Measurements from ENCODE around the gene IL7R. TPM values are rescaled to one million over a fixed set of nuclear protein-coding genes. Genes with fewer than 3 reads are reported as not detected.

IL7R gene
- total RNA-seq (1.5 TPM), polyA plus RNA-seq (6.7 TPM)

- 13% methylated on average over 1 of the region's 1 CpG for WGBS
- DNase-seq (ENCODE audit: extremely low spot score) = no peak
These were observed at the start of gene IL7R for GRCh38 chr5:35856765-35857351. Gene IL7R, plus strand, starts transcription at chr5:35856891. Its CDS starts 87 bp downstream, at chr5:35856978.

GRCh38 chr5:35810601-35811000, 46.1 kb upstream of the IL7R start:
- no peaks in the 10 kb centered on the region for H3K36me3 ChIP-seq (ENCODE audit: insufficient read depth)
- no peaks in the 10 kb centered on the region for H3K4me1 ChIP-seq (ENCODE audit: insufficient read depth)
- no peak overlapping the region for H3K4me3 ChIP-seq (ENCODE audit: low read depth, low read length)
- H3K27ac ChIP-seq (ENCODE audit: low read depth) = no peak overlapping the region
- no peak for DNase-seq (ENCODE audit: extremely low spot score)

More at GRCh38 chr5:35856765-35857351, at the start of gene IL7R:
- H3K4me1 ChIP-seq (ENCODE audit: insufficient read depth) = no peaks in the 10 kb centered on the region
- no peaks in the 10 kb centered on the region for H3K36me3 ChIP-seq (ENCODE audit: insufficient read depth)
- no peak within 1 kb of the TSS for H3K27ac ChIP-seq (ENCODE audit: low read depth)
- peak within 1 kb of the TSS; percentile 29 for H3K4me3 ChIP-seq (ENCODE audit: low read depth, low read length)

- H3K4me1 ChIP-seq (ENCODE audit: insufficient read depth) = no peaks in the 10 kb centered on the region
- WGBS = 75% methylated on average over 3 of the region's 3 CpGs
- H3K4me3 ChIP-seq (ENCODE audit: low read depth, low read length) = no peak overlapping the region
- H3K36me3 ChIP-seq (ENCODE audit: insufficient read depth) = no peaks in the 10 kb centered on the region
- DNase-seq (ENCODE audit: extremely low spot score) = no peak
- no peak overlapping the region for H3K27ac ChIP-seq (ENCODE audit: low read depth)
These were observed 45.5 kb upstream of the IL7R start for GRCh38 chr5:35811108-35811741.

- no peak overlapping the region for H3K27ac ChIP-seq (ENCODE audit: low read depth)
- no peaks in the 10 kb centered on the region for H3K4me1 ChIP-seq (ENCODE audit: insufficient read depth)
- no peak overlapping the region for H3K4me3 ChIP-seq (ENCODE audit: low read depth, low read length)
- DNase-seq (ENCODE audit: extremely low spot score) = no peak
- 78% methylated on average over 1 of the region's 1 CpG for WGBS
- no peaks in the 10 kb centered on the region for H3K36me3 ChIP-seq (ENCODE audit: insufficient read depth)
These were observed 43.2 kb upstream of the IL7R start for GRCh38 chr5:35813521-35813920.

- Histone ChIP-seq H3K4me1 (ENCODE audit: insufficient read depth) (no peaks in the 10 kb centered on the region), H3K27ac (ENCODE audit: low read depth) (no peak overlapping the region), H3K4me3 (ENCODE audit: low read depth, low read length) (no peak overlapping the region), H3K36me3 (ENCODE audit: insufficient read depth) (no peaks in the 10 kb centered on the region)
- DNase-seq (ENCODE audit: extremely low spot score) = no peak
- 79% methylated on average over 10 of the region's 10 CpGs for WGBS
These were observed 41.4 kb upstream of the IL7R start for GRCh38 chr5:35815089-35815936.

- no peak overlapping the region for H3K27ac ChIP-seq (ENCODE audit: low read depth)
- H3K36me3 ChIP-seq (ENCODE audit: insufficient read depth) = no peaks in the 10 kb centered on the region
- H3K4me3 ChIP-seq (ENCODE audit: low read depth, low read length) = no peak overlapping the region
- H3K4me1 ChIP-seq (ENCODE audit: insufficient read depth) = no peaks in the 10 kb centered on the region
- WGBS = 46% methylated on average over 4 of the region's 4 CpGs
- no peak for DNase-seq (ENCODE audit: extremely low spot score)
These were observed 39.7 kb upstream of the IL7R start for GRCh38 chr5:35816881-35817521.

- Histone ChIP-seq H3K4me1 (ENCODE audit: insufficient read depth) (no peaks in the 10 kb centered on the region), H3K27ac (ENCODE audit: low read depth) (no peak overlapping the region), H3K4me3 (ENCODE audit: low read depth, low read length) (no peak overlapping the region), H3K36me3 (ENCODE audit: insufficient read depth) (no peaks in the 10 kb centered on the region)
- no peak for DNase-seq (ENCODE audit: extremely low spot score)
- WGBS = 84% methylated on average over 2 of the region's 2 CpGs
These were observed 37.7 kb upstream of the IL7R start for GRCh38 chr5:35819026-35819425.

GRCh38 chr5:35819668-35820067, 37.0 kb upstream of the IL7R start:
- Histone ChIP-seq H3K4me3 (ENCODE audit: low read depth, low read length) (no peak overlapping the region), H3K27ac (ENCODE audit: low read depth) (no peak overlapping the region), H3K36me3 (ENCODE audit: insufficient read depth) (no peaks in the 10 kb centered on the region), H3K4me1 (ENCODE audit: insufficient read depth) (no peaks in the 10 kb centered on the region)
- 97% methylated on average over 1 of the region's 1 CpG for WGBS
- DNase-seq (ENCODE audit: extremely low spot score) = no peak

GRCh38 chr5:35820735-35821134, 36.0 kb upstream of the IL7R start:
- DNase-seq (ENCODE audit: extremely low spot score) = no peak

GRCh38 chr5:35821513-35821912, 35.2 kb upstream of the IL7R start:
- Histone ChIP-seq H3K27ac (ENCODE audit: low read depth) (no peak overlapping the region), H3K4me1 (ENCODE audit: insufficient read depth) (no peaks in the 10 kb centered on the region), H3K36me3 (ENCODE audit: insufficient read depth) (no peaks in the 10 kb centered on the region), H3K4me3 (ENCODE audit: low read depth, low read length) (no peak overlapping the region)
- WGBS = 75% methylated on average over 2 of the region's 2 CpGs
- DNase-seq (ENCODE audit: extremely low spot score) = no peak

More at GRCh38 chr5:35820735-35821134, 36.0 kb upstream of the IL7R start:
- Histone ChIP-seq H3K4me3 (ENCODE audit: low read depth, low read length) (no peak overlapping the region), H3K4me1 (ENCODE audit: insufficient read depth) (no peaks in the 10 kb centered on the region), H3K36me3 (ENCODE audit: insufficient read depth) (no peaks in the 10 kb centered on the region), H3K27ac (ENCODE audit: low read depth) (no peak overlapping the region)
- WGBS = 79% methylated on average over 4 of the region's 4 CpGs

GRCh38 chr5:35822511-35822910, 34.2 kb upstream of the IL7R start:
- Histone ChIP-seq H3K4me3 (ENCODE audit: low read depth, low read length) (no peak overlapping the region), H3K4me1 (ENCODE audit: insufficient read depth) (no peaks in the 10 kb centered on the region), H3K27ac (ENCODE audit: low read depth) (no peak overlapping the region), H3K36me3 (ENCODE audit: insufficient read depth) (no peaks in the 10 kb centered on the region)
- WGBS = 88% methylated on average over 8 of the region's 8 CpGs
- DNase-seq (ENCODE audit: extremely low spot score) = no peak

- Histone ChIP-seq H3K4me1 (ENCODE audit: insufficient read depth) (no peaks in the 10 kb centered on the region), H3K27ac (ENCODE audit: low read depth) (no peak overlapping the region), H3K36me3 (ENCODE audit: insufficient read depth) (no peaks in the 10 kb centered on the region), H3K4me3 (ENCODE audit: low read depth, low read length) (no peak overlapping the region)
- 73% methylated on average over 7 of the region's 7 CpGs for WGBS
- no peak for DNase-seq (ENCODE audit: extremely low spot score)
These were observed 33.2 kb upstream of the IL7R start for GRCh38 chr5:35823347-35824098.

GRCh38 chr5:35826056-35826455, 30.6 kb upstream of the IL7R start:
- no peaks in the 10 kb centered on the region for H3K36me3 ChIP-seq (ENCODE audit: insufficient read depth)
- no peak for DNase-seq (ENCODE audit: extremely low spot score)
- WGBS = 87% methylated on average over 3 of the region's 3 CpGs
- H3K4me3 ChIP-seq (ENCODE audit: low read depth, low read length) = no peak overlapping the region
- H3K4me1 ChIP-seq (ENCODE audit: insufficient read depth) = no peaks in the 10 kb centered on the region
- H3K27ac ChIP-seq (ENCODE audit: low read depth) = no peak overlapping the region

Data from urinary bladder (tissue), 4 donors.